GM21576 (cell line): ENCODE data around the gene EFCAB9.
"Not testable (repeated sequence)": the region's sequence is repeated elsewhere in the genome, so short reads cannot be mapped to it uniquely, and the experiment has no call there.

Source experiments
- ATAC-seq: cut with Tn5 transposase; IDR thresholded peaks from one replicate; pipeline ENCODE4 v1.9.1; 2021; ENCODE audit warnings: mild to moderate bottlenecking, moderate library complexity; ENCODE audit not compliant: unreplicated experiment

Gene EFCAB9

DNA sequence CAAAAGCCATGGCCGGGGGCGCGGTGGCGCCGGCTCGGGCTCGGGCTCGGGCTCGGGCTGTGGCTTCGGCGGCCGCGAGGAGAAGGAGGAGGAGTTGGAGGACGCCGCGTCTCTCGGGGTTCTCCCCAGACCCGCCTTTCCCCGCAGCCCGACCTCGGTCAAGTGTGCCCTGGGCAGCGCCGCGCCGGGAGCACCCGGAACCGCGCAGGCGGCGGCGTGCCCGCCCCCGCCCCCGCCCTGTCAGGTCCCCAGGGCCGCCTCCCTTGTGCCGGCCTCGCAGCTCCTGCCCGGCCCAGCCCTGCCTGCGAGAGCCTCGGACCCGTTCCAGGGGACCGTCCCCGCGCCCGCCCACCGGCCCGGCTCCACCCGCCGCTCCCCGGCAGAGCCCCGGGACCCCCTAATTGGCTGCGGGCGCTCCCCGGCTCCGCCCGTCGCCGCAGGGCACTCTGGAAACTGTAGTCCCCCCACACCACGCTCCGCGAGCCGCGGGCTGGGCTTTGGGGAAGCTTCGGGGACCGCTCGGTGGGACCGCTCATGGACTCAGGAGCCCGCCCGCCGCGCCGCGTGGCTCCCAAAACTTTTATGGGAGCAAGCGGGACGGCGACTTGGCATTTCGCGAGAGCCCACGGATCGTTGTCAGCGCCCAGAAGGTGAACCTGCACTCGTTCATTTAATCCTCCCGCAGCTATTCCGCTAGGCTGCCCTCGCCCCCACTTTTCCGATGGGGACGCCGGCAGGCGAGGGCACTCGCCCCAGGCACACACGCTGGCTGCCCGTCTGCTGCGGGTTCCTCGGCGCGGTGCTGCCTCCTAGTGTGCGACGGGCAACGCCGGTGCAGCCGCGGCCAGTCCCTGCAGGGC is 5.7 kb upstream of the EFCAB9 start, which contains the start of gene STK10:
TSS of gene STK10 (minus strand) at position 192 of the 860 bp plus-strand sequence. CDS start at position 10, 182 bp downstream.
- peak; percentile 67 for ATAC-seq

DNA sequence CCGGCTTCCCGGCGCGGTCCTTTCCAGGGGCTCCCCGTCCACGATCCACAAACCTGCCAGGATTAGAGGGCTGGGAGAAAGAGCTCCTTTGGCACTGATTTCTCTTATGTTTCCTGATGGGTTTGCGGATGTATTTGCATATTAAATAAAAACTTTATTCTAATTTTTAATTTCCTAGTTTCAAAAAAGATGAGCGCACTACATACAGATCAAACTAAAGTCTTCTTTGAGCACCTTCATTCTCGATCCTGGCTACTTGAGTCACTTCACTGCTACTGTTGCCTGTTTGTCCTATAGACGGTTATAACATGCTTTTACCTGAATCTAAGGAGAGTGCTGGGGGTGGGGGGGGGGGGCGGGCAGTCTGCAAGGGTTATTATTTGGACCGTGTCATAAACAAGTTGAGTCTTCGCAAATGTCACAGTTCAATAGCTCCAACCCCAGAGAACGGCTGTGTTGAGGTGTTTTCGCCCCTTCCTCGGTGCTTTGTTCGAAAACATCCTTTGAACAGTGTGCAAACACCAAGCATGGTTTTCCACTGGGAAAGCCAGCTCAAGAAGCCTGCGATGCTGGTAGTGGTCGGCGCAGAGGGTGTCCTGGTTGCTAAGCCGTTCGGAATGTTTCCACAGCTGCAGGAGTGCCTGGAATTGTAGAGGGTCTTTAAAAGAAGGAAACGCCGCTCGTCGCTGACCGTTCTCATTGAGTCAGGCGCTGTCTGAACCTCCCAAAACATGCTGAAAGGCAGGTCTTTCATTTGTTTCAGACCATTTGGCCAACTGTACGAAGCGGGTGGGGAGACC is 4.9 kb upstream of the EFCAB9 start:
- no peak for ATAC-seq

DNA sequence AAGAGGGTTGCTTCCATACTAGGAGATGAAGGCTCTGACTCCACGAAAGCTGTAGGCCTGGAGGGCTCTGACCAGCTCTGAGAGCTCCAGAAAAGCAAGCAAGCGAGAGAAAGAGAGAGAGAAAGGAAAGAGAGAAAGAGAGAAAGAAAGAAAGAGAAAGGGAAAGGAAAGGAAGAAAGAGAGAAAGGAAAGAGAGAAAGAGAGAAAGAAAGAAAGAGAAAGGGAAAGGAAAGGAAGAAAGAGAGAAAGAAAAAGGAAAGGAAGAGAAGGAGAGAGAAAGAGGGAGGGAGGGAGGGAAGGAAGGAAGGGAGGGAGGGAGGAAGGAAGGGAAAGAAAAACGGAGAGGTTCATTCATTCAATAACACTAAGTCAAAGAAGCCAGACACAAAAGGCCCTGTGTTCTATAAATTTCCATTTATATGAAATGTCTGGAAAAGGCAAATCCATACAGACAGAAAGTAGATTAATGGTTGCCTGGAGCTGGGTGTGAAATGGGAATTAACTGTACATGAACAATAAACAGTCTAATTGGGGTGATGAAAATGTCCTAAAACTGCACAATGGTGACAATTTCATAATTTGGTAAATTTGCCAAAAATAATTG is 4.2 kb upstream of the EFCAB9 start:
- ATAC-seq, result no peak

DNA sequence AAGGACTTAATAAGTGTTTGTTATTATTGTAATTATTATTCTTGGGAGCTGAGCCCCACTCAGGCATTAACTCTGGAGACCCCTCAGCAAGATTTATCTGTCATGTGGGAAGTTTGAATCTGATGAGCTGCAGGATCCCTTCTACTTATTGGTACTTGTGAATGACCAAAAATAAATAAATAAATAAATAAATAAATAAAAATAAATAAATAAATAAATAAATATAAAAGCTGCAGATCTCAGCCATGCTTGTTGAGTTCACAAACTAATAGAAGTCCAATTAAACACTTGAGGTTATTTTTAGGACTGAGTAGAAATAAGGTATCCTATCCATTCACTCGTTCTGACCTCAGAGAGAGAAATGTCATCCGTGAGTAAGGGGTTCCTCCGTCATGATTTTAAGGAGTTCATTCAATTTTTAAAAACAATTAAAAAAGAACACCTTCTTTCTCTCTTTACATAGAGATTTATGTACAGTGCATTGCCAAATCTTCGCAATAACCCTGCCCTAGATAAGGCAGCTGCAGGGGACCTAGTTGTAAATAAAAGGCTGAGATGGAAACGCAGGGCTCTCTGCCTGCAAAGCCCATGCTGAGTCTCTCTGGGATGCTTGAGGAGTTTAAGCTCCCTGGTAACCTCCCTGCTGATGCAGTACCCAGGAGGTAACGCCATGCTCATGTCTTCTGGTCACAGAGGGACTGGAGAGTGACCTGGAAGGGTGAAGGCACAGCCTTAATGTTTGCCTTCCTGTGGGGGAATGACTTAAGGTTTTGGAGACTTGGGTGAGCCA is 1.2 kb downstream of the EFCAB9 start:
- ATAC-seq, result no peak

DNA sequence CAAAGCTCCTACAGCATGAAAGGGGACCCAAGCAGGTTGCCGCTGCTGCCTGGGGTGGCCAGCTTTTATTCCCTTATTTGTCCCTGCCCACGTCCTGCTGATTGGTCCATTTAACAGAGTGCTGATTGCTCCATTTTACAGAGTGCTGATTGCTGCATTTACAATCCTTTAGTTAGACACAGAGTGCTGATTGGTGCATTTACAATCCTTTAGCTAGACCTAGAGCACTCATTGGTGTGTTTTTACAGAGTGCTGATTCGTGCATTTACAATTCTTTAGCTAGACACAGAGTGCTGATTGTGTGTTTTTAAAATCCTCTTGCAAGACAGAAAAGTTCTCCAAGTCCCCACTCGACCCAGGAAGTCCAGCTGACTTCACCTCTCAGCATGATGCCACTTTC is 3.8 kb downstream of the EFCAB9 start:
- not testable (repeated sequence) for ATAC-seq

DNA sequence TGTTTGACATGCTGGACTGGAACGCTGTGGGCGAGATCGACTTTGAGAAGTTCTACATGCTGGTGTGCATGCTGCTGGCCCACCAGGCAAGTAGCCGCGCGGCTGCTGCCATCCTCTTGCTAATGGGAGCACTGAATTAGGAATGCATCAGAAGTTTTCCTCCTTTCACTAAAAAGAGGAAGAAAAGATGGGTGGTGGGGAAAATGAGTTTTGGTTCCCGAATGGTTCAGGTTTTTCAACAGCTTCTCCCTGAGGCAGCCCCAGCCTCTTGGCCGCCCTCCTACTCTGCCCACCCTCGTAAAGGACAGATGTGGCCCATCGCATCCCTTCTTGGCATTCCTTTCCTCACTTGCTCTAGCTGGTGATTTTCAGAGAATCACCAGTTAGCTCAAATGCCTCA is 5.5 kb downstream of the EFCAB9 start:
- no peak for ATAC-seq

DNA sequence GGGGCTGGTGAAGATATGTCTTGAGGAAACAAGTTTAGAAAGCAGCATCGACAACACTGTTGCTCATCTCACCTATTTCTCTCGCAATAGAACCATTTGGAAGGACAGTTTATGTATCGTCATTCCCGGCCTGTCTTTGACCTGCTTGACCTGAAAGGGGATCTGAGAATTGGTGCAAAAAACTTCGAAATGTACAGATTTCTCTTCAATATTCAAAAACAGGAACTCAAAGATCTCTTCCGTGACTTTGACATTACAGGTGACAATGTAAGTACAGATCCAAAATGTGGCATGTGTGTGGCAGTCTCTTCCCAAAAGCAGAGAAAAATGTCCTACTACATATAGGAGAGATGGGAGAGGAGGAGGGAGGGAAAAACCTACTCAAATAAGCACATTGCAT is 6.5 kb downstream of the EFCAB9 start:
- no peak for ATAC-seq

DNA sequence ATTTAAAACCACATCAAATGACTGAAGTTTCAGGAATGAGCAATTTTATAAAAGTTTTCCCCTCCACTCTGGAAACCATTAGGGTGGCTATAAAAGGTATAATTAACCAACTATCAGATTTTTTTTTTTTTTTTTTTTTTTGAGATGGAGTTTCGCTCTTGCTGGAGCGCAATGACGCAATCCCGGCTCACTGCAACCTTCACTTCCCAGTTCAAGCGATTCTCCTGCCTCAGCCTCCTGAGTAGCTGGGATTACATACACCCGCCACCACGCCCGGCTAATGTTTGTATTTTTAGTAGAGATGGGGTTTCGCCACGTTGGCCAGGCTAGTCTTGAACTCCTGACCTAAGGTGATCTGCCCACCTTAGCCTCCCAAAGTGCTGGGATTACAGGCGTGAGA is 12.0 kb downstream of the EFCAB9 start:
- ATAC-seq, result not testable (repeated sequence)

DNA sequence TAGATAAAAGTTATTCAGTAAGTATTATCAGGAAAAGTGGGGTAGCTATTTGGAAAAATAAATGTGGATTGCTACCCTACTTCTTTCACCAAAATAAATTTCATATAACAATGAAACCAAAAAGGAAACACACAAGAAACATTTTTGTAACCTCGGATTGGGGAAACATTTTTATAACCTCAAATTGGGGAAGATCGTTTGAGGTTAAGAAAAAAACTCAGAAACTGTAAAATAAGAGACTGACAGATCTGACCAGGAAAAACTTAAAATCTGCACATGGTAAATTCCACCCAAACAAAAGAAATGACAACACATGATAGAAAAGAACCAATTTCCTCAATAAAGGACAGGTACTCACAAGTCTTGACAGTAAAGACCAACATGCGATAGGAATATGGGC is 13.5 kb downstream of the EFCAB9 start:
- no peak for ATAC-seq

DNA sequence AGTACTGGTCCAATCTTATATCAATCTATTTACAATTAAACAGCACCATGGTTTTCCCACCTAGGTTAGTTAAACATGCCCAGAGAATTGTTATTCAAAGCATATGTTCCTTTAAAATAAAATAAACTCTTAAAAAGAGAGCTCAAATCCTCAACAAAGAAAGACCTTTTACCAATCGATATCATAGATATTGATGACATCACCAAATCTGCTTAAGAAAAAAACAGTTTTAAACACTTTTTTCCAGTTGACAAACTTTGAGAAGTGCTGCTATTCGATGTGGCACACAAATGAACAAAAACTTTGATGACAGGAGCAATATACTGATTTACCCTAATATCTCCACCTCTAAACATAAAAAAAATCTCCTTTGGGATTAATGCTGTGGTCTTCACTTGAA is 15.7 kb downstream of the EFCAB9 start:
- ATAC-seq, result no peak

DNA sequence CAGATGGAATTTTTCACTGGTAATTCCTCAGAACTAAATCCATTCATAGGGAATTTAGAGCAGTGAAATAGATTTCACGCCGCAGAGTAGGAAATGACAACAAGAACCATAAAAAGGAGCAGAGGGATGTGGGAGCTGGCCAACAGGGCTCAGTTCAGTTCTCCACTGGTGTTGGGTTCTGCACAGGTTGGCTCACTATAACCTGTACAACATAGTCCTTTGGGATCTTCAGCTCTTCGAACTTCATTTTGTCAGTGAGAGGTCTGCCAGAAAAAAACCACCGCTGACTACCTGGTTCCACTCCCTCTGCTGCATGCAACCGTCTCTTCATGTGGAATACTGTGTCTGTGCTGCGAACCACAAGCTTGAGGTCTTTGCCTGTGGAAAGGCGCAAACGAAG is 17.7 kb downstream of the EFCAB9 start:
- ATAC-seq, result no peak

DNA sequence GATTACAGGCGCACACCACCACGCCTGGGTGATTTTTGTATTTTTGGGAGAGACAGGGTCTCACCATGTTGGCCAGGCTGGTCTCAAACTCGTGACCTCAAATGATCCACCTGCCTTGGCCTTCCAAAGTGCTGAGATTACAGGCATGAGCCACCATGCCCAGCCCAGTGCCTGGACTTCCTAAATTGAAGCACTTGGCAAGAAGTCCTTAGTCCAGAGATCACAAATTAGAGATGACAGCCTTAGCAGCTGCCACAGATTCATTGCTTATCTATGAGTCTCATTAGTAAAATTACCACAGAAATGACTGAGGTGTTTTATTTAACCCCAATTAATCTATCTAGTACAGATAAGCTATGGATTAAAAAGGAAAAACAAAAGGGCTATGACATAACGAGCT is 19.2 kb downstream of the EFCAB9 start:
- ATAC-seq, result no peak

DNA sequence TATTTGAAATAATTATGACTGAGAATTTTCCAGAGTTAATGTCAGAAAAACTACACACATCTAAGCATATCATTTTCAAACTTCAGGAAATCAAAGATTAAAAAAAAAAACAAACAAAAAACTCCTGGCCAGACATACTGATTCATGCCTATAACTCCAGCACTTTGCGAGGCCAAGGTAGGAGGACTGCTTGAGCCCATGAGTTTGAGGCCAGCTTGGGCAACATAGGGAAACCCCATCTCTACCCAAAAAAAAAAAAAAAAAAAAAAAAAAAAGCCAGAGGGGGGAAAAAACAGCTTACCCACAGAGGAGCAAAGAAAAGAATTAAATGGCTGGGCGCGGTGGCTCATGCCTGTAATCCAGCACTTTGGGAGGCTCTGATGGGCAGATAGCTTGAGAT is 22.4 kb downstream of the EFCAB9 start:
- no peak for ATAC-seq

DNA sequence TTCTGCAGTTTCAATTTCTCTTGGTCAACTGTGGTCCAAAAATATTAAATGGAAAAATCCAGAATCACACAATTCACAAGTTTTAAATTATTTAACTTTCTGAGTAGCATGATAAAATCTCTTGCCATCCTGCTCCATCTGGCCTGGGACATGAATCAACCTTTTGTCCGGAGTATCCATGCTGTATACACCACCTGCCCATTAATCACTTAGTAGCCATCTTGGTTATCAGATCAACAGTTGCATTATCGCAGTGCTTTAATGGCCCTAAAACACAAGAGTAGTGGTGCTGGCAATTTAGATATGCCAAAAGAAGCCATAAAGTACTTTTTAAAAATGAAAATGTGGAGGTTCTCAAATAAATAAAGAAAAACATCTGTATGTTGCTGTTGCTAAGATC is 25.3 kb downstream of the EFCAB9 start:
- ATAC-seq, result no peak

DNA sequence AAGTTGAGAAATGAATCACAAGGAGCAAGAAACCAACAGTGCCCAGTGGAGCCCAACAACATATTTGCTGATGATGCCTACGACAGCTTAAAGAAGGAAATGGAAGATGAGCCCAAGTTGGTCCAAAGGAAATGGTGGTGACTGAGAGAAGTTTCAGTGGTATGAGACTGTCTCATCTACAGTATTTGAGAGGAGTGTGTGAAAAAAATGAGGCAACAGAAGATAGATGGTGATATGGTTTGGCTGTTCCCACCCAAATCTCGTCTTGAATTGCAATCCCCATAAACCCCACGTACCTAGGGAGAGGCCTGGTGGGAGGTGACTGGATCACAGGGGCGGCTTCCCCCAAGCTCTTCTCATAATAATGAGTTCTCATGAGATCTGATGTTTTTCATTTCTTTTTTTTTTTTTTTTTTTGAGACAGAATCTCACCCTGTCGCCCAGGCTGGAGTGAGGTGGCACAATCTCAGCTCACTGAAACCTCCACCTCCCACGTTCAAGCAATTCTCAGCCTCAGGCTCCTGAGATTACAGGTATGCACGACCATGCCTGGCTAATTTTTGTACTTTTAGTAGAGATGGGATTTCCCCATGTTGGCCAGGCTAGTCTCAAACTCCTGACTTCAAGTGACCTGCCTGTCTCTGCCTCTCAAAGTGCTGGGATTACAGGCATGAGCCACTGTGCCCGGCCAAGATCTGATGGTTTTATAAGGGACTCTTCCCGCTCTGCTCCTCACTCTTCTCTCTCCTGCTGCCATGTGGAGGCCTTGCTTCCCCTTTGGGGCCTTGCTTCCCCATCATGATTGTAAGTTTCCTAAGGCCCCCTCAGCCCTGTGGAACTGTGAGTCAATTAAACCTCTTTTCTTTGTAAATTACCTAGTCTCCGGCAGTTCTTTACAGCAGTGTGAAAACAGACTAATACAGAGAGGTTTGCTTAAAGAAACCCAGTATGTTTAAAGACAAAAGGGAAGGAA is 30.2 kb downstream of the EFCAB9 start:
- ATAC-seq, result peak; percentile 87

DNA sequence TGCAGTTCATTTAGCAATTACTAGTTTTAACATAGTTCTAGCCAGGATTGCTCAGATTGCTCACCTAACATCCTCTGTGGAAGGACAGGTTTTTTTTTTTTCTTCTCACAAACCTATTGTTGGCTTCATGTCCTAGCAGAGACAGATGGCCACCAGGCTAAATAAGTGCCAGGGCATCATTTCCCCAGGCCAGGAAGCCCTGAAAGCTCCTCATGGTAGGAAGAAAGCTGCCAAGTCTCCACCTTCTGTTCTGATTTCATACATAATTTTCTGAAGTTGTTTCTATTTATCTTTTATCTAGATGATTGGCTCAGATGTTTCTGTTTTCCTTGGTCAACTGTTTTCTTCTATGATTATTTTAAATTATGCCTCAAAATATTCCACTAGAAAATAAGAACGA is 31.0 kb downstream of the EFCAB9 start:
- no peak for ATAC-seq

DNA sequence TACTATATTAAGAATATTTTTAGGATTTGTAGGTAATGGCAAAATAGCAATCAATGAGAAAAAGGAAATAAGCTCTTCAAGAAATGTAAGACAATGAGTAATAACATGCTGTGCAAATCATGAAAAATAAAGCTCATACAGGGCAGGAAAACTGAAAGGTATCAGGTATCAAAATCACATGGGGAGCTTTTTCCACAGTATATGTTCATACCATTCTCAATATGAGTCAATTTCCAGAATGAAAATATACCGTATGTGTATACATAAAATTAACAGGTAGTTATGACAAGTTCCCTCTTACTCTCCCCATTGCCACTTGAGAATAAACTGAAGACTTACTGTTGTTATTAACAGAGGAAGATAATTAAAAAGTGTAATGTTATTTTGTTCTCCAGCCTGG is 35.9 kb downstream of the EFCAB9 start:
- no peak for ATAC-seq

DNA sequence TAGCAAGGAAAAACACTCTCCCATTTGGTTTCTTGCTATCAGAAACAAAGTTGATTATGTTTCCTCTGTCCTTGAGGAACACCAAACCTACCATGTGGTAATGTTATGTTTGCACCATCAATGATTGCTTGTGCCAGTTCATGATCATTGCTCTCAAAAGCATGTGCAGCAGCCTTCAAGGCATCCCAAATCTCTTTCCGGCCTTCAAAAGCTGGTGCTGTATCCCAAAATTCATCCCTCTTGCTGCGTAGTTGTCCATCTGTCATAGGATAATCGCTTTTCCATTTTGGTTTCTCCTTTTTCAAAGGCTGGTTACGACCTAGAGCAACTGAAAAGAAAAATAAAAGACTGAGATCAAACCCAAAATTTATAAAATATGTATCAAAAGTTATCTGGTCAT is 40.1 kb downstream of the EFCAB9 start:
- no peak for ATAC-seq

DNA sequence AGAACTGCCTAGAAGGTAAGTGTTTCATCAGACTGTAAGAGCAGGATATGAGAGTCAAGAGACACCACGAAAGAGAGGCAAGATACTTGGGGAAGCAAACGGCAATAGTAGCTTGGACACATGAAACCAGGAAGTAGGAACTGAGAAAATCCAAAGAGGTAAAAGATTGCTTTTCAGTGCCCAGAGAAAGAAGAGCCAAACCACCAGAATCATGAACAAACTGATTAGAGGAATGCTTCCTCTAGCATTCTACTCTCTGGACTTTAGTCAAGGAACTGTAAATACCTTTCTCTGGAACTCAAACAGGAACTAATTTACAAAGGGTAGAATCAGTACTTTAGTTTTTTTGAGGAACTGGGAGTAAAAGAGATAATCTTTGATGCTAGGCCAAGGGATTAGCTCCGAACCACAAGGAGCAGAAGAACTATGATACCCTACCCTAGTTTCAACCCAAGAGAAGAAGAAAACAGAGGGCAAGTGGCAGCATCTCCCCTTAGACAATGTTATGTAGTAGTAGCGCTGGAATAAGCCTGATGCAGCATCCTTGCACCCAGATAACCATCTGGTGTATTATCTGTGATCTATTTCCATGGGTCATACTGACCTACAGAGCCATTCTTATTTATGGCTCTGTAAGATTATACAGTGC is 41.3 kb downstream of the EFCAB9 start:
- ATAC-seq, result peak; percentile 64
